HepG2 (cell line): Measurements from ENCODE around the gene CDC42BPG. TPM values are rescaled to one million over a fixed set of nuclear protein-coding genes. Genes with fewer than 3 reads are reported as not detected.

Experiments
- ARHGAP35 ChIP-seq: sonication (generic); formaldehyde crosslinking; IDR thresholded peaks from 2 replicates; pipeline ENCODE4 v1.9.0; 2022; ENCODE audit warnings: mild to moderate bottlenecking, inconsistent platforms, moderate library complexity, missing genetic modification reagents, borderline replicate concordance
- BCL3 ChIP-seq: sonication (generic); formaldehyde crosslinking; IDR thresholded peaks from 2 replicates; pipeline ENCODE4 v1.5.1; 2020; ENCODE audit warnings: mild to moderate bottlenecking, missing genetic modification reagents, moderate library complexity
- CC2D1A ChIP-seq: sonication (generic); formaldehyde crosslinking; IDR thresholded peaks from 2 replicates; pipeline ENCODE4 v1.8.1; 2023; ENCODE audit warnings: mild to moderate bottlenecking, missing genetic modification reagents
- CEBPG ChIP-seq: IDR thresholded peaks from 2 replicates; pipeline ENCODE4 v1.6.1; 2016
- HES4 ChIP-seq: sonication (generic); formaldehyde crosslinking; IDR thresholded peaks from 2 replicates; pipeline ENCODE4 v1.9.0; 2021; ENCODE audit warnings: mild to moderate bottlenecking, missing genetic modification reagents, borderline replicate concordance
- HNRNPLL ChIP-seq: fragments of 200-400 bp; formaldehyde crosslinking; IDR thresholded peaks from 2 replicates; pipeline ENCODE4 v1.6.1; 2017; ENCODE audit warnings: mild to moderate bottlenecking, low read depth, low read length; ENCODE audit not compliant: poor library complexity, severe bottlenecking
- HOXA5 ChIP-seq: sonication (generic); formaldehyde crosslinking; IDR thresholded peaks from 2 replicates; pipeline ENCODE4 v1.4.0; 2020; ENCODE audit warnings: missing genetic modification reagents
- IRX3 ChIP-seq: sonication (generic); formaldehyde crosslinking; IDR thresholded peaks from 2 replicates; pipeline ENCODE4 v1.8.1; 2023; ENCODE audit warnings: mild to moderate bottlenecking, low read depth, missing genetic modification reagents, borderline replicate concordance
- MIXL1 ChIP-seq: IDR thresholded peaks from 2 replicates; pipeline ENCODE4 v1.6.1; 2016
- RAD21 ChIP-seq: fragments of 450-650 bp; formaldehyde crosslinking; IDR thresholded peaks from 2 replicates; pipeline ENCODE4 v1.5.0; 2020; ENCODE audit warnings: mild to moderate bottlenecking
- RORA ChIP-seq: sonication (generic); formaldehyde crosslinking; IDR thresholded peaks from 2 replicates; pipeline ENCODE4 v1.5.0; 2020; ENCODE audit warnings: mild to moderate bottlenecking, missing genetic modification reagents, moderate library complexity
- SP5 ChIP-seq: IDR thresholded peaks from 2 replicates; pipeline ENCODE4 v1.6.1; 2016; ENCODE audit warnings: low read depth, borderline replicate concordance
- TBX2 ChIP-seq: sonication (generic); formaldehyde crosslinking; IDR thresholded peaks from 2 replicates; pipeline ENCODE4 v1.5.0; 2020; ENCODE audit warnings: missing genetic modification reagents, mild to moderate bottlenecking, borderline replicate concordance
- THRA ChIP-seq: sonication (generic); formaldehyde crosslinking; IDR thresholded peaks from 2 replicates; pipeline ENCODE4 v1.4.0; 2020; ENCODE audit warnings: missing genetic modification reagents, borderline replicate concordance
- ZBTB38 ChIP-seq: sonication (generic); formaldehyde crosslinking; IDR thresholded peaks from 2 replicates; pipeline ENCODE4 v1.5.1; 2020; ENCODE audit warnings: mild to moderate bottlenecking, missing genetic modification reagents
- ZBTB7B ChIP-seq: sonication (generic); formaldehyde crosslinking; IDR thresholded peaks from 2 replicates; pipeline ENCODE4 v1.4.0; 2020; ENCODE audit warnings: missing genetic modification reagents
- ZNF180 ChIP-seq: sonication (generic); formaldehyde crosslinking; IDR thresholded peaks from 2 replicates; pipeline ENCODE4 v1.4.0; 2020; ENCODE audit warnings: low read depth, missing genetic modification reagents, borderline replicate concordance
- ZNF431 ChIP-seq: sonication (generic); formaldehyde crosslinking; IDR thresholded peaks from 2 replicates; pipeline ENCODE4 v1.9.0; 2022; ENCODE audit warnings: missing genetic modification reagents, low read depth, mild to moderate bottlenecking, borderline replicate concordance
- polyA plus RNA-seq, 8 experiments: library from polyadenylated mRNA; depleted of rRNA in 3 of 8; stranded (reverse) in 7 of 8; unstranded in 1 of 8; fragments of >200 nt; fragmentation: Illumina TruSeq in 4 of 8; extraction: Trizol in 4 of 8; gene quantifications; 2 replicates each; pipeline versions ENCODE4 v1.2.1 to v1.2.3, GENCODE V29; 2011 to 2016; ENCODE audit warnings: low read depth in 4 of 8, missing spikeins in 1 of 8, mixed read lengths in 1 of 8; ENCODE audit not compliant: insufficient read depth in 1 of 8
- total RNA-seq, 5 experiments: library from RNA; depleted of rRNA; stranded (reverse); fragments of >200 nt; fragmentation: Illumina TruSeq; extraction: Trizol; gene quantifications; 2 replicates each; pipeline ENCODE4 v1.2.3, GENCODE V29; 2016; ENCODE audit warnings: low read depth in 1 of 5
- TF ChIP-seq, protein P1 (sequence below): sonication (generic); formaldehyde crosslinking; IDR thresholded peaks from 2 replicates; pipeline ENCODE4 v1.5.1; 2020; ENCODE audit warnings: mild to moderate bottlenecking, missing genetic modification reagents
- TF ChIP-seq, protein P2 (sequence below): conservative IDR thresholded peaks from 2 replicates; pipeline ENCODE4 v1.6.1; 2018; ENCODE audit warnings: missing genetic modification reagents
- TF ChIP-seq, protein P3 (sequence below): sonication (generic); formaldehyde crosslinking; IDR thresholded peaks from 2 replicates; pipeline ENCODE4 v1.9.0; 2021; ENCODE audit warnings: missing genetic modification reagents, mild to moderate bottlenecking, borderline replicate concordance

CDC42BPG gene
- total and polyA plus RNA-seq, 2 of the 13 experiments (the other 11 are each of a cell fraction or from before 2014, with no cell fraction given) = 0.55 to 1.4 TPM

- TF ChIP-seq BCL3 (CRISPR knock-in tag) = peak; percentile 25; the same call in 1 of the 2 replicates
- TF ChIP-seq ARHGAP35 (CRISPR knock-in tag) = no peak
- TF ChIP-seq, protein P1, sequence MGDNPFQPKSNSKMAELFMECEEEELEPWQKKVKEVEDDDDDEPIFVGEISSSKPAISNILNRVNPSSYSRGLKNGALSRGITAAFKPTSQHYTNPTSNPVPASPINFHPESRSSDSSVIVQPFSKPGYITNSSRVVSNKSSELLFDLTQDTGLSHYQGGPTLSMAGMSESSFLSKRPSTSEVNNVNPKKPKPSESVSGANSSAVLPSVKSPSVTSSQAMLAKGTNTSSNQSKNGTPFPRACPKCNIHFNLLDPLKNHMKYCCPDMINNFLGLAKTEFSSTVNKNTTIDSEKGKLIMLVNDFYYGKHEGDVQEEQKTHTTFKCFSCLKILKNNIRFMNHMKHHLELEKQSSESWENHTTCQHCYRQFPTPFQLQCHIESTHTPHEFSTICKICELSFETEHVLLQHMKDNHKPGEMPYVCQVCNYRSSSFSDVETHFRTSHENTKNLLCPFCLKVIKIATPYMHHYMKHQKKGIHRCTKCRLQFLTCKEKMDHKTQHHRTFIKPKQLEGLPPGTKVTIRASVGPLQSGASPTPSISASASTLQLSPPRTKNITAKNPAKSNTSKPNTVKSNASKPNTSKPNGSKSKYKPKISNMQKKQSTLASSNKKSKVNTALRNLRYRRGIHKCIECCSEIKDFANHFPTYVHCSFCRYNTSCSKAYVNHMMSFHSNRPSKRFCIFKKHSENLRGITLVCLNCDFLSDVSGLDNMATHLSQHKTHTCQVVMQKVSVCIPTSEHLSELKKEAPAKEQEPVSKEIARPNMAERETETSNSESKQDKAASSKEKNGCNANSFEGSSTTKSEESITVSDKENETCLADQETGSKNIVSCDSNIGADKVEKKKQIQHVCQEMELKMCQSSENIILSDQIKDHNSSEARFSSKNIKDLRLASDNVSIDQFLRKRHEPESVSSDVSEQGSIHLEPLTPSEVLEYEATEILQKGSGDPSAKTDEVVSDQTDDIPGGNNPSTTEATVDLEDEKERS = no peak
- peak; percentile 89 for TF ChIP-seq HNRNPLL
- peak; percentile 69; the same call in 1 of the 2 replicates for TF ChIP-seq RAD21
- no peak for TF ChIP-seq CEBPG (CRISPR knock-in tag)
- 0 out of 2 replicates have a peak, but pooled peaks have one; percentile 3 for TF ChIP-seq SP5
- no peak for TF ChIP-seq HOXA5 (CRISPR knock-in tag)
- TF ChIP-seq, protein P2, sequence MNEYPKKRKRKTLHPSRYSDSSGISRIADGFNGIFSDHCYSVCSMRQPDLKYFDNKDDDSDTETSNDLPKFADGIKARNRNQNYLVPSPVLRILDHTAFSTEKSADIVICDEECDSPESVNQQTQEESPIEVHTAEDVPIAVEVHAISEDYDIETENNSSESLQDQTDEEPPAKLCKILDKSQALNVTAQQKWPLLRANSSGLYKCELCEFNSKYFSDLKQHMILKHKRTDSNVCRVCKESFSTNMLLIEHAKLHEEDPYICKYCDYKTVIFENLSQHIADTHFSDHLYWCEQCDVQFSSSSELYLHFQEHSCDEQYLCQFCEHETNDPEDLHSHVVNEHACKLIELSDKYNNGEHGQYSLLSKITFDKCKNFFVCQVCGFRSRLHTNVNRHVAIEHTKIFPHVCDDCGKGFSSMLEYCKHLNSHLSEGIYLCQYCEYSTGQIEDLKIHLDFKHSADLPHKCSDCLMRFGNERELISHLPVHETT (CRISPR knock-in tag) = 0 out of 2 replicates have a peak, but pooled peaks have one; percentile 33
- TF ChIP-seq, protein P3, sequence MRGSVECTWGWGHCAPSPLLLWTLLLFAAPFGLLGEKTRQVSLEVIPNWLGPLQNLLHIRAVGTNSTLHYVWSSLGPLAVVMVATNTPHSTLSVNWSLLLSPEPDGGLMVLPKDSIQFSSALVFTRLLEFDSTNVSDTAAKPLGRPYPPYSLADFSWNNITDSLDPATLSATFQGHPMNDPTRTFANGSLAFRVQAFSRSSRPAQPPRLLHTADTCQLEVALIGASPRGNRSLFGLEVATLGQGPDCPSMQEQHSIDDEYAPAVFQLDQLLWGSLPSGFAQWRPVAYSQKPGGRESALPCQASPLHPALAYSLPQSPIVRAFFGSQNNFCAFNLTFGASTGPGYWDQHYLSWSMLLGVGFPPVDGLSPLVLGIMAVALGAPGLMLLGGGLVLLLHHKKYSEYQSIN (CRISPR knock-in tag) = no peak
- 0 out of 2 replicates have a peak, but pooled peaks have one; percentile 40 for TF ChIP-seq IRX3 (CRISPR knock-in tag)
- TF ChIP-seq THRA (CRISPR knock-in tag) = no peak
- 0 out of 2 replicates have a peak, but pooled peaks have one; percentile 38 for TF ChIP-seq ZNF431 (CRISPR knock-in tag)
- TF ChIP-seq HES4 (CRISPR knock-in tag) = no peak
- no peak for TF ChIP-seq CC2D1A
- no peak for TF ChIP-seq MIXL1 (CRISPR knock-in tag)
- TF ChIP-seq TBX2 = no peak; the same call in 1 of the 2 replicates
- TF ChIP-seq ZNF180 (CRISPR knock-in tag) = no peak
- peak; percentile 55; the same call in 1 of the 2 replicates for TF ChIP-seq ZBTB7B (CRISPR knock-in tag)
- peak; percentile 37; the same call in 1 of the 2 replicates for TF ChIP-seq ZBTB38
- no peak for TF ChIP-seq RORA (CRISPR knock-in tag)
These were observed at the start of gene CDC42BPG (continued) for GRCh38 chr11:64844330-64845128.
